Endothelial cell of umbilical vein (primary cell): ENCODE results near the gene ELMO1. TPM values are rescaled to one million over a fixed set of nuclear protein-coding genes. Genes with fewer than 3 reads are reported as not detected.

ENCODE experiments used
- BruUV-seq: library from RNA; stranded (reverse); fragments of 400-500 nt; replicated peaks from 2 replicates; lab custom pipeline; 2021; lab: Mats Ljungman, UMichigan
- CTCF ChIA-PET: fragments of 300-600, 350-600 bp; sonication (Branson Sonifier 250); formaldehyde crosslinking; loops from one replicate; lab custom pipeline; 2021; ENCODE audit warnings: antibody characterized with exemption, inconsistent platforms; lab: Charles Lee
- POLR2A ChIA-PET: fragments of 300-600, 350-600 bp; sonication (Branson Sonifier 250); formaldehyde crosslinking; loops from one replicate; lab custom pipeline; 2021; ENCODE audit warnings: antibody characterized with exemption, inconsistent platforms; lab: Charles Lee
- DNase-seq: peaks from one replicate; pipeline ENCODE4 v3.0.0-alpha.2; 2011; ENCODE audit warnings: low read depth, low spot score
- FAIRE-seq: peaks from 2 replicates; lab custom pipeline; 2011; peaks lifted over from hg19 to GRCh38; lab: Jason Lieb, UNC
- H2AFZ ChIP-seq: 2 replicates; pipeline ENCODE4 v1.6.0; 2012; ENCODE audit warnings: low read depth, low read length, control low read depth, inconsistent platforms
- H3K27ac ChIP-seq: 2 replicates; pipeline ENCODE4 v1.5.1; 2011; ENCODE audit warnings: low read depth, mild to moderate bottlenecking, control low read depth, low read length, moderate library complexity; ENCODE audit not compliant: insufficient read depth
- H3K27me3 ChIP-seq, 2 experiments: 2 replicates each; pipeline versions ENCODE4 v1.6.0 to v1.6.1; 2011; ENCODE audit warnings: low read length in 2 of 2, mixed read lengths in 1 of 2; ENCODE audit not compliant: control insufficient read depth in 2 of 2, insufficient read depth in 2 of 2
- H3K36me3 ChIP-seq, 2 experiments: 2 replicates in 1 of 2; 3 replicates in 1 of 2; pipeline ENCODE4 v1.5.1; 2011; ENCODE audit warnings: low read length in 2 of 2, mild to moderate bottlenecking in 1 of 2, moderate library complexity in 1 of 2; ENCODE audit not compliant: control insufficient read depth in 2 of 2, insufficient read depth in 2 of 2; ENCODE audit errors: extremely low read depth in 1 of 2
- H3K4me1 ChIP-seq: 3 replicates; pipeline ENCODE4 v1.5.1; 2011; ENCODE audit warnings: mild to moderate bottlenecking, low read length; ENCODE audit not compliant: control insufficient read depth, insufficient read depth; ENCODE audit errors: extremely low read depth
- H3K4me2 ChIP-seq: 2 replicates; pipeline ENCODE4 v1.6.1; 2011; ENCODE audit warnings: low read length, control low read depth, mixed read lengths; ENCODE audit not compliant: insufficient read depth
- H3K4me3 ChIP-seq, 3 experiments: fragments of 200-600 bp in 1 of 3; sonication (generic), shearing (Covaris generic) in 1 of 3; replicated peaks in 1 of 3; 2 replicates each; pipeline ENCODE4 v1.5.1; 2011 to 2016; ENCODE audit warnings: control low read depth in 3 of 3, low read length in 3 of 3, mild to moderate bottlenecking in 2 of 3, inconsistent platforms in 1 of 3, low read depth in 1 of 3, moderate library complexity in 1 of 3; ENCODE audit not compliant: insufficient read depth in 1 of 3
- H3K79me2 ChIP-seq: 2 replicates; pipeline ENCODE4 v1.6.0; 2012; ENCODE audit warnings: low read length, inconsistent platforms; ENCODE audit not compliant: control insufficient read depth, insufficient read depth
- H3K9ac ChIP-seq: replicated peaks from 2 replicates; pipeline ENCODE3; 2011; ENCODE audit warnings: low read length, control low read depth; ENCODE audit not compliant: insufficient read depth; ENCODE audit errors: extremely low read depth
- H3K9me1 ChIP-seq: replicated peaks from 3 replicates; pipeline ENCODE4 v1.6.0; 2011; ENCODE audit warnings: mild to moderate bottlenecking, low read length; ENCODE audit not compliant: control insufficient read depth, insufficient read depth; ENCODE audit errors: extremely low read depth
- H3K9me3 ChIP-seq: replicated peaks from 2 replicates; pipeline ENCODE4 v1.5.1; 2012; ENCODE audit warnings: low read length, inconsistent platforms; ENCODE audit not compliant: control insufficient read depth, insufficient read depth
- H4K20me1 ChIP-seq: replicated peaks from 2 replicates; pipeline ENCODE3; 2011; ENCODE audit warnings: mild to moderate bottlenecking, low read length; ENCODE audit not compliant: control insufficient read depth, insufficient read depth; ENCODE audit errors: extremely low read depth
- FOS ChIP-seq: IDR thresholded peaks from 2 replicates; pipeline ENCODE4 v1.6.1; 2011; ENCODE audit warnings: mild to moderate bottlenecking, low read length, moderate library complexity, borderline replicate concordance; ENCODE audit not compliant: insufficient read depth
- GATA2 ChIP-seq: IDR thresholded peaks from 2 replicates; pipeline ENCODE4 v1.7.0; 2011; ENCODE audit warnings: low read depth, mild to moderate bottlenecking, moderate library complexity, mixed read lengths, low read length; ENCODE audit not compliant: insufficient read length, insufficient read depth
- JUN ChIP-seq: IDR thresholded peaks from 2 replicates; pipeline ENCODE4 v1.6.1; 2011; ENCODE audit warnings: borderline replicate concordance, low read depth; ENCODE audit not compliant: insufficient read length, insufficient read depth
- MAX ChIP-seq: IDR thresholded peaks from 2 replicates; pipeline ENCODE4 v1.6.1; 2011; ENCODE audit not compliant: insufficient read depth, insufficient read length
- MYC ChIP-seq: IDR thresholded peaks from one replicate; pipeline ENCODE4 v1.6.1; 2011; ENCODE audit warnings: mild to moderate bottlenecking, low read depth, low read length
- POLR2A ChIP-seq: IDR thresholded peaks from 2 replicates; pipeline ENCODE4 v1.6.1; 2012; ENCODE audit warnings: low read depth, mild to moderate bottlenecking, control low read depth, low read length
- POLR2AphosphoS5 ChIP-seq: IDR thresholded peaks from 2 replicates; pipeline ENCODE4 v1.6.1; 2012; ENCODE audit warnings: low read depth, mild to moderate bottlenecking, control low read depth, low read length, moderate library complexity; ENCODE audit not compliant: insufficient read depth
- dilution Hi-C: fragments of 300-500 bp; cut with MboI; formaldehyde crosslinking; loops from one replicate; pipeline ENCODE4 v1.15.0; 2019; ENCODE audit warnings: low sequenced_read_pairs; ENCODE audit not compliant: extremely low pct_ligation_motif_present
- intact Hi-C: fragments of 100-400 bp; cut with micrococcal nuclease; formaldehyde crosslinking; loops from one replicate; pipeline ENCODE4 v1.10.0; 2022
- polyA plus RNA-seq, 4 experiments: library from polyadenylated mRNA; depleted of rRNA in 3 of 4; stranded (reverse) in 3 of 4; unstranded in 1 of 4; fragments of >200 nt; gene quantifications; 2 replicates each; pipeline versions ENCODE4 v1.2.1 to v1.2.3, GENCODE V29; 2011 to 2012; ENCODE audit warnings: missing spikeins in 1 of 4
- total RNA-seq: library from RNA; stranded (reverse); gene quantifications from 2 replicates; pipeline ENCODE4 v1.2.3, GENCODE V29; 2021
- TF ChIP-seq, protein P1 (sequence below), 2 donors: IDR thresholded peaks; 1 replicate in 1 of 2; 2 replicates in 1 of 2; pipeline ENCODE4 v1.5.1; 2011; ENCODE audit warnings: low read length in 2 of 2, mild to moderate bottlenecking in 2 of 2, moderate library complexity in 2 of 2, control low read depth in 1 of 2, inconsistent platforms in 1 of 2, low read depth in 1 of 2; ENCODE audit not compliant: insufficient read depth in 1 of 2; ENCODE audit errors: extremely low read depth in 1 of 2

Gene ELMO1
- total and polyA plus RNA-seq, 2 donors (not counting 3 experiments of a cell fraction or from before 2014, with no cell fraction given), result 17.0 to 30.6 TPM

- FAIRE-seq (no peak), DNase-seq (no peak)
- no peaks in the 10 kb centered on the region for H3K9me1 ChIP-seq
- no peak overlapping the region for H3K9ac ChIP-seq
- no peak overlapping the region for H2AFZ ChIP-seq
- CTCF ChIA-PET, result interaction anchor here (0.7 to 11.1 kb wide), 63 partner anchors 9 to 1205 kb away, joined by 3 to 374 read pairs (median 5); no protein-coding TSS in a partner anchor
- dilution Hi-C loops, result loop anchor here (25.0 kb wide), 1 partner anchor 194 kb away; no protein-coding TSS in a partner anchor
- H3K4me1 ChIP-seq, result no peaks in the 10 kb centered on the region
- H4K20me1 ChIP-seq, result no peaks in the 10 kb centered on the region
- POLR2A ChIA-PET, result interaction anchor here (1.0 kb wide), 1 partner anchor 214 kb away, joined by 3 read pairs; no protein-coding TSS in a partner anchor
- no peak for TF ChIP-seq MYC
- no peaks in the 10 kb centered on the region for H3K9me3 ChIP-seq
- H3K36me3 ChIP-seq, result peaks cover 0 to 1% of the 10 kb centered on the region in 2 experiments
- BruUV-seq, result no TSS peak
- H3K4me2 ChIP-seq, result no peak overlapping the region
- H3K27ac ChIP-seq, result no peak overlapping the region
- no peak overlapping the region for H3K4me3 ChIP-seq
- H3K27me3 ChIP-seq, result no peaks in the 10 kb centered on the region
- H3K79me2 ChIP-seq, result no peaks in the 10 kb centered on the region
- intact Hi-C loops, result loop anchor here (5.0 kb wide), 1 partner anchor 739 kb away; no protein-coding TSS in a partner anchor
Observed at GRCh38 chr7:37181550-37181932, 267.1 kb downstream of the ELMO1 start.

- Histone ChIP-seq H3K4me3 (no peak overlapping the region), H3K9me1 (no peaks in the 10 kb centered on the region), H3K36me3 (peaks cover 0 to 1% of the 10 kb centered on the region in 2 experiments), H3K27ac (no peak overlapping the region), H2AFZ (no peak overlapping the region), H3K9ac (no peak overlapping the region), H4K20me1 (no peaks in the 10 kb centered on the region), H3K27me3 (no peaks in the 10 kb centered on the region), H3K9me3 (no peaks in the 10 kb centered on the region), H3K79me2 (no peaks in the 10 kb centered on the region), H3K4me2 (no peak overlapping the region), H3K4me1 (no peaks in the 10 kb centered on the region)
- ChIA-PET POLR2A (interaction anchor here (1.0 kb wide), 1 partner anchor 213 kb away, joined by 3 read pairs; no protein-coding TSS in a partner anchor), CTCF (interaction anchor here (0.7 to 11.1 kb wide), 29 partner anchors 9 to 740 kb away, joined by 3 to 374 read pairs (median 7); no protein-coding TSS in a partner anchor)
- intact Hi-C loops (loop anchor here (5.0 kb wide), 1 partner anchor 739 kb away; no protein-coding TSS in a partner anchor), dilution Hi-C loops (loop anchor here (25.0 kb wide), 1 partner anchor 194 kb away; no protein-coding TSS in a partner anchor)
- DNase-seq (no peak), FAIRE-seq (no peak)
- no TSS peak for BruUV-seq
- no peak for TF ChIP-seq POLR2A
- no peak for TF ChIP-seq FOS
- TF ChIP-seq JUN, result no peak
- TF ChIP-seq, protein P1, sequence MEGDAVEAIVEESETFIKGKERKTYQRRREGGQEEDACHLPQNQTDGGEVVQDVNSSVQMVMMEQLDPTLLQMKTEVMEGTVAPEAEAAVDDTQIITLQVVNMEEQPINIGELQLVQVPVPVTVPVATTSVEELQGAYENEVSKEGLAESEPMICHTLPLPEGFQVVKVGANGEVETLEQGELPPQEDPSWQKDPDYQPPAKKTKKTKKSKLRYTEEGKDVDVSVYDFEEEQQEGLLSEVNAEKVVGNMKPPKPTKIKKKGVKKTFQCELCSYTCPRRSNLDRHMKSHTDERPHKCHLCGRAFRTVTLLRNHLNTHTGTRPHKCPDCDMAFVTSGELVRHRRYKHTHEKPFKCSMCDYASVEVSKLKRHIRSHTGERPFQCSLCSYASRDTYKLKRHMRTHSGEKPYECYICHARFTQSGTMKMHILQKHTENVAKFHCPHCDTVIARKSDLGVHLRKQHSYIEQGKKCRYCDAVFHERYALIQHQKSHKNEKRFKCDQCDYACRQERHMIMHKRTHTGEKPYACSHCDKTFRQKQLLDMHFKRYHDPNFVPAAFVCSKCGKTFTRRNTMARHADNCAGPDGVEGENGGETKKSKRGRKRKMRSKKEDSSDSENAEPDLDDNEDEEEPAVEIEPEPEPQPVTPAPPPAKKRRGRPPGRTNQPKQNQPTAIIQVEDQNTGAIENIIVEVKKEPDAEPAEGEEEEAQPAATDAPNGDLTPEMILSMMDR (IDR thresholded peaks at IDR 0.05; ENCODE audit: extremely low read depth in 1 of 2, insufficient read depth in 1 of 2, low read depth in 1 of 2, low read length in 2 of 2), result no peak
- TF ChIP-seq MAX, result no peak
- no peak for TF ChIP-seq POLR2AphosphoS5
- TF ChIP-seq GATA2, result no peak
- no peak for TF ChIP-seq MYC
Observed at GRCh38 chr7:37180828-37181549, 267.7 kb downstream of the ELMO1 start.
